Panc1 (cell line): ENCODE data around the gene LTO1. TPM values are rescaled to one million over a fixed set of nuclear protein-coding genes. Genes with fewer than 3 reads are reported as not detected.

Experiments
- ATAC-seq: fragments of 200-7000 bp; cut with Tn5 transposase; 2 replicates; pipeline ENCODE4 v1.9.1; 2020; ENCODE audit warnings: mild to moderate bottlenecking, moderate library complexity
- BruUV-seq: library from RNA; stranded (reverse); fragments of 400-500 nt; replicated peaks from 2 replicates; lab custom pipeline; 2021; lab: Mats Ljungman, UMichigan
- CTCF ChIA-PET: fragments of 300-600 bp; sonication (Branson Sonifier 250); formaldehyde crosslinking; loops from one replicate; lab custom pipeline; 2022; ENCODE audit warnings: antibody characterized with exemption; lab: Charles Lee
- POLR2A ChIA-PET: fragments of 300-600 bp; sonication (Branson Sonifier 250); formaldehyde crosslinking; loops from one replicate; lab custom pipeline; 2022; ENCODE audit warnings: antibody characterized with exemption; lab: Charles Lee
- DNase-seq: peaks from one replicate; pipeline ENCODE4 v3.0.0-alpha.2; 2010; ENCODE audit warnings: low read depth, low spot score
- H3K27ac ChIP-seq: 2 replicates; pipeline ENCODE4 v1.5.1; 2011; ENCODE audit warnings: mild to moderate bottlenecking, low read length, inconsistent platforms
- H3K27me3 ChIP-seq: fragments of 200-500 bp; sonication (Bioruptor generic); 2 replicates; pipeline ENCODE4 v1.6.0; 2014; ENCODE audit warnings: low read length, inconsistent platforms; ENCODE audit not compliant: control insufficient read depth, insufficient read depth
- H3K36me3 ChIP-seq: fragments of 200-500 bp; sonication (Bioruptor generic); 2 replicates; pipeline ENCODE4 v1.5.1; 2014; ENCODE audit warnings: inconsistent platforms, mild to moderate bottlenecking, low read length, moderate library complexity; ENCODE audit not compliant: control insufficient read depth, insufficient read depth
- H3K4me1 ChIP-seq: 2 replicates; pipeline ENCODE4 v1.5.1; 2011; ENCODE audit warnings: inconsistent platforms, mild to moderate bottlenecking, low read length, moderate library complexity; ENCODE audit not compliant: control insufficient read depth, insufficient read depth
- H3K4me3 ChIP-seq, 2 experiments: 2 replicates each; pipeline ENCODE4 v1.5.1; 2011 to 2012; ENCODE audit warnings: low read depth in 2 of 2, low read length in 2 of 2, mild to moderate bottlenecking in 2 of 2, inconsistent platforms in 1 of 2, moderate library complexity in 1 of 2
- H3K9me3 ChIP-seq: fragments of 200-500 bp; sonication (Bioruptor generic); 2 replicates; pipeline ENCODE4 v1.5.1; 2014; ENCODE audit warnings: low read depth, mild to moderate bottlenecking, inconsistent platforms, low read length, moderate library complexity; ENCODE audit not compliant: control insufficient read depth, insufficient read depth
- POLR2AphosphoS5 ChIP-seq: IDR thresholded peaks from 2 replicates; pipeline ENCODE4 v1.6.1; 2012; ENCODE audit warnings: mild to moderate bottlenecking, low read depth, low read length, moderate library complexity
- REST ChIP-seq, 2 experiments: IDR thresholded peaks; 2 replicates each; pipeline ENCODE4 v1.6.1; 2011 to 2012; ENCODE audit warnings: low read depth in 2 of 2, control low read depth in 1 of 2, low read length in 1 of 2, mild to moderate bottlenecking in 1 of 2, moderate library complexity in 1 of 2; ENCODE audit not compliant: insufficient read depth in 1 of 2
- SIN3A ChIP-seq: IDR thresholded peaks from 2 replicates; pipeline ENCODE4 v1.6.1; 2012; ENCODE audit warnings: low read depth, mild to moderate bottlenecking, low read length, moderate library complexity, borderline replicate concordance; ENCODE audit not compliant: insufficient read depth
- TCF7L2 ChIP-seq: IDR thresholded peaks from 2 replicates; pipeline ENCODE4 v1.6.1; 2011; ENCODE audit warnings: mild to moderate bottlenecking, low read depth, low read length, inconsistent platforms
- in situ Hi-C: cut with HindIII; loops from 2 replicates; pipeline ENCODE4 v1.10.0; 2016; ENCODE audit warnings: low sequenced_read_pairs, low pct_unique_long_range_greater_than_20kb
- intact Hi-C: fragments of 100-400 bp; cut with micrococcal nuclease; formaldehyde crosslinking; loops from one replicate; pipeline ENCODE4 v1.10.0; 2022; ENCODE audit not compliant: unreplicated experiment
- total RNA-seq: library from RNA; stranded (reverse); gene quantifications from one replicate; pipeline ENCODE4 v1.2.1, GENCODE V29; 2021; ENCODE audit not compliant: unreplicated experiment
- TF ChIP-seq, protein P1 (sequence below): fragments of 450-650 bp; IDR thresholded peaks from 2 replicates; pipeline ENCODE4 v1.5.1; 2017; ENCODE audit warnings: mild to moderate bottlenecking

LTO1 gene
- total RNA-seq, 1 experiment from 2014 or later: 28.7 TPM

DNA sequence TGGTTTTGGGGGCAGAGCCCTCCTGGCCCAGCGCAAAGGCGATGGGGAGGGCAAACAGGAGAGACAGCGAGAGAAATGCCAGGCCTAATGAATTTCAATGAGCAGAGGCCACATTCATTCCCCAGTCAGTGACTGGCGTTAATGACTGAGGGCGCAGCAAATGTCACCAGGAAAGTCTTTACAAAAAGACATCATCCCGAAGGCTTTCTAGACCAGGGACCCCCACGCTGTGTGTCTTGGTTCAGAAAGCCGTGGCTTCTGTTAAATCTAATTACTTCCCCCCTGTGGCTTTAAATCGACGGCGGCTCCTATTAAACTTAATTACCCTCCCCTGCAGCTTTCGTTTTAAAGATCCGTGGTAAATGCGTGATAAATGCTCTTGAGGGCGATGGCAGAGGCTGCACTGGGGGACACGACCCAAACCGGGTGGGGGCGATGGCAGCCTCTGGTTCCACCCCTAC, 30.2 kb upstream of the LTO1 start:
- peaks cover 3% of the 10 kb centered on the region; the same call in 1 of the 2 replicates for H3K27me3 ChIP-seq
- no peaks in the 10 kb centered on the region for H3K9me3 ChIP-seq
- no TSS peak for BruUV-seq
- ATAC-seq (no peak), DNase-seq (no peak)
- no peak overlapping the region for H3K27ac ChIP-seq
- POLR2A ChIA-PET: no interaction called here
- in situ Hi-C loops (no loop called here), intact Hi-C loops (no loop called here)
- CTCF ChIA-PET: interaction anchor here (0.6 kb wide), 1 partner anchor 577 kb away, joined by 6 read pairs; no protein-coding TSS in a partner anchor
- H3K4me1 ChIP-seq: peaks cover 6% of the 10 kb centered on the region
- H3K36me3 ChIP-seq: no peaks in the 10 kb centered on the region
- no peak for TF ChIP-seq SIN3A
- no peak for TF ChIP-seq REST (IDR thresholded peaks at IDR 0.05; ENCODE audit: insufficient read depth in 1 of 2, low read depth in 2 of 2, low read length in 1 of 2)
- TF ChIP-seq, protein P1, sequence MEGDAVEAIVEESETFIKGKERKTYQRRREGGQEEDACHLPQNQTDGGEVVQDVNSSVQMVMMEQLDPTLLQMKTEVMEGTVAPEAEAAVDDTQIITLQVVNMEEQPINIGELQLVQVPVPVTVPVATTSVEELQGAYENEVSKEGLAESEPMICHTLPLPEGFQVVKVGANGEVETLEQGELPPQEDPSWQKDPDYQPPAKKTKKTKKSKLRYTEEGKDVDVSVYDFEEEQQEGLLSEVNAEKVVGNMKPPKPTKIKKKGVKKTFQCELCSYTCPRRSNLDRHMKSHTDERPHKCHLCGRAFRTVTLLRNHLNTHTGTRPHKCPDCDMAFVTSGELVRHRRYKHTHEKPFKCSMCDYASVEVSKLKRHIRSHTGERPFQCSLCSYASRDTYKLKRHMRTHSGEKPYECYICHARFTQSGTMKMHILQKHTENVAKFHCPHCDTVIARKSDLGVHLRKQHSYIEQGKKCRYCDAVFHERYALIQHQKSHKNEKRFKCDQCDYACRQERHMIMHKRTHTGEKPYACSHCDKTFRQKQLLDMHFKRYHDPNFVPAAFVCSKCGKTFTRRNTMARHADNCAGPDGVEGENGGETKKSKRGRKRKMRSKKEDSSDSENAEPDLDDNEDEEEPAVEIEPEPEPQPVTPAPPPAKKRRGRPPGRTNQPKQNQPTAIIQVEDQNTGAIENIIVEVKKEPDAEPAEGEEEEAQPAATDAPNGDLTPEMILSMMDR: no peak
- TF ChIP-seq TCF7L2: no peak
- TF ChIP-seq POLR2AphosphoS5: no peak
- H3K4me3 ChIP-seq: no peak overlapping the region

DNA sequence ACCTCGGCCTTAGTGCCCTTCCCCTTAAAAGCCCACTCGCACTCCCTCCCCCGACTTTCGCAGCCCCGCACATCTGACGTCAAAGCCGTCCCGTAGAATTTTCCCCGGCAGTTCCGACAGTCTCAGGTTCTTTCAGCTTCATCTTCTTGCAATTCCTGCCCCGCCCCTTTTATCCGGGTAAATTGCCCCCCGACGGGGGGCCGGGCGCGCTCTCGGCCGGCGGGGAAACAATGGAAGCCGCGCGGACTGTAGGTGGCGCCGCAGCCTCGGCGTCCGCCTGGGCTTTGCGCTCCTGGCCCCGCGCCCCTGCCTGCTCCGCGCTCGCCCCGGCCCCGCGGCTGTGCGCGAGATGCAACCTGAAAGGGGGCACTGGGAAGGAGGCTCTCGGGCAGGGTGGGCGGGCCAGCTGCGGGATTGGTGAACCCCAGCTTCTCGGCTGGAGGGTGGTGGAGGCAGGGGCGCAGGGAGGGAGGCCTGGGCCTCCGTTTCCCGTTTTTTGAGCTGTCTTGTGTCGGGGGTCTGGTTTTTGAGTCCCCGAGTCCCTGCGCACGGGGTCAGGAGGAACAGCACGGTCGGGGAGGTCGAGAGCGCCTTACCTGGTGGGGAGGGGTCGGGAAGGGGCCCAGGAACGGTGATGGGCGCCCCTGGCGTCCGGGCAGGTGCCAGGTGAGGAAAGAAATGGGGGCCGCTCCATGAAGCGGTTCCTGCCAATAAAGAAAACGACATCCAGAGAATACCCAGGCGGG, 29.5 kb upstream of the LTO1 start:
- no TSS peak for BruUV-seq
- Histone ChIP-seq H3K36me3 (no peaks in the 10 kb centered on the region), H3K27me3 (peaks cover 3% of the 10 kb centered on the region; the same call in 1 of the 2 replicates), H3K4me1 (peaks cover 7% of the 10 kb centered on the region), H3K27ac (no peak overlapping the region), H3K9me3 (no peaks in the 10 kb centered on the region), H3K4me3 (peak overlapping the region; percentile 35 to 55)
- intact Hi-C loops: loop anchor here (5.0 kb wide), 1 partner anchor 98 kb away; no protein-coding TSS in a partner anchor
- in situ Hi-C loops: no loop called here
- ChIA-PET POLR2A (interaction anchor here (0.6 kb wide), 1 partner anchor 28 kb away, joined by 11 read pairs; no protein-coding TSS in a partner anchor), CTCF (interaction anchor here (0.6 to 0.9 kb wide), 3 partner anchors 9 to 577 kb away, joined by 3 to 6 read pairs (median 4); no protein-coding TSS in a partner anchor)
- peak; percentile 81 for ATAC-seq
- DNase-seq: no peak
- no peak for TF ChIP-seq REST (IDR thresholded peaks at IDR 0.05; ENCODE audit: insufficient read depth in 1 of 2, low read depth in 2 of 2, low read length in 1 of 2)
- no peak for TF ChIP-seq POLR2AphosphoS5
- TF ChIP-seq, protein P1: peak; percentile 97
